T-helper 22 cell (primary cell): ENCODE results near the gene ZNF77.
"Not testable (repeated sequence)": the region's sequence is repeated elsewhere in the genome, so short reads cannot be mapped to it uniquely, and the experiment has no call there.

ENCODE experiments used
- DNase-seq: peaks from one replicate; pipeline ENCODE4 v3.0.0-alpha.2; 2020; ENCODE audit warnings: low read depth

ZNF77 gene

DNA sequence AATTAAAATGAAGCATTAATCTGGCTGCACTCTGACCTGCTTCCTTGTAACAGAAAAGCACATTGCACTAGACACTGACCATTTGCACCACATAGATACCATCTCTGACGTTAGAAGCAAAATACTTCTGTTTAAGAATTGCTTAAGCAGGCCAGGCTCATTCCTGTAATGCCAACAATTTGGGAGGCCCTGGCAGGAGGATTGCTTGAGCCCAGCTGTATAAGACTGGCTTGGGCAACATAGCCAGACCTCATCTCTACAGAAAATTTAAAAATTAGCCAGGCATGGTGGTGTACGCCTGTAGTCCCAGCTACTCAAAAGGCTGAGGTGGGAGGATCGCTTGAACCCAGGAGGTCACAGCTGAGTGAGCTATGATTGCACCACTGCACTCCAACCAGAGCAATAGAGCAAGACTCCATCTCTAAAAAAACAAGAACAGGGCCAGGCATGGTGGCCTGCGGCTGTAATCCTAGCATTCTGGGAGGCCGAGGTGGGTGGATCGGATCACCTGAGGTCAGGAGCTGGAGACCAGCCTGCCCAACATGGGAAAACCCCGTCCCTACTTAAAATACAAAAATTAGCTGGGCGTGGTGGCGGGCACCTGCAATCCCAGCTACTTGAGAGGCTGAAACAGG, 25.5 kb upstream of the ZNF77 start:
- DNase-seq = no peak

DNA sequence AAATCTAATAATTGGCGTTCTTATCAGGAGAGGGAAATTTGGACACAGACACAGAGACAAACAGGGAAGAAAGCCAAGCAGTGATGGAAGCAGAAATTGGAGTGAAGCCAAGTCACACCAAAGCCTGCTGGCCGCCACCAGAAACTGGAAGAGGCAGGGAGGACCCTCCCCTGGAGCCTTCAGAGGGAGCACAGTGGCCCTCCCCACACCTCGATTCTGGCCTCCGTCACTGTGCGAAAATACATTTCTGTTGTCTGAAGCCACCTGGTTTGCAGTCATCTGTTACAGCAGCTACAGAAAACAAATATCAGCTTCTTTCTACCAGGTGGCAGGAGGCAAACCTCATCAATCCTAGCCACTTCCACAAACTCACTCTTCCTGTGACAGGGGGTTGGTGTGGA, 24.3 kb upstream of the ZNF77 start:
- DNase-seq = no peak

GRCh38 chr19:2967972-2968371, 23.2 kb upstream of the ZNF77 start:
- no peak for DNase-seq

DNA sequence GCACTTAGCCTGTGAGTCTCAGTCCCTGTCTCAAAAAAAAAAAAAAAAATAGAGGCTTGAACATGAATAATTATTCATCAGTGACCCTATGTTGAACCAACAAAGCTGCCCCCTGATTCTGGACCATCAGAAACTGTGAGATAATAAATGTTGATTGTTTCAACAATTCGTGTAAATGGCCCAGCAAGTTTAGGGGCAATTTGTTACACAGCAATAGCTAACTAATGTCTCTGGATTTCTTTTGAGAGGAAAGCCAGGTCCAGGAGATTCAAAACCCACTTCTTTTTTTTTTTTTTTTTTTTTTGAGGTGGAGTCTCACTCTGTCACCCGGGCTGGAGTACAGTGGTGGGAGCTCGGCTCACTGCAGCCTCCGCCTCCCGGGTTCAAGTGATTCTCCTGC, 20.1 kb upstream of the ZNF77 start:
- DNase-seq = no peak

DNA sequence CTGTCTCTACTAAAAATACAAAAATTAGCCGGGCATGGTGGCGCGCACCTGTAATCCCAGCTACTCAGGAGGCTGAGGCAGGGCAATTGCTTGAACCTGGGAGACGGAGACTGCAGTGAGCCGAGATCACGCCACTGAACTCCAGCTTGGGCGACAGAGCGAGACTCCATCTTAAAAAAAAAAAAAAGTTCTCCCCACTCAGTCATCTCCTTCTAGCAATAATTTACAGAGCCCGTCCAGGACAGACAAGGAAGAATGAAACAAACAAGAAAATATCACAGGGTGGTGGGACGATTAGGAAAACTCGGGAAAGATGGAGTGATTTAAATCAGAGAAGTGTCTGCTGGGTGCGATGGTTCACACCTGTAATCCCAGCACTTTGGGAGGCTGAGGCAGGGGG, 18.9 kb upstream of the ZNF77 start:
- not testable (repeated sequence) for DNase-seq

GRCh38 chr19:2963122-2963521, 18.4 kb upstream of the ZNF77 start:
- no peak for DNase-seq

GRCh38 chr19:2962018-2962670, 17.4 kb upstream of the ZNF77 start:
- DNase-seq = no peak

DNA sequence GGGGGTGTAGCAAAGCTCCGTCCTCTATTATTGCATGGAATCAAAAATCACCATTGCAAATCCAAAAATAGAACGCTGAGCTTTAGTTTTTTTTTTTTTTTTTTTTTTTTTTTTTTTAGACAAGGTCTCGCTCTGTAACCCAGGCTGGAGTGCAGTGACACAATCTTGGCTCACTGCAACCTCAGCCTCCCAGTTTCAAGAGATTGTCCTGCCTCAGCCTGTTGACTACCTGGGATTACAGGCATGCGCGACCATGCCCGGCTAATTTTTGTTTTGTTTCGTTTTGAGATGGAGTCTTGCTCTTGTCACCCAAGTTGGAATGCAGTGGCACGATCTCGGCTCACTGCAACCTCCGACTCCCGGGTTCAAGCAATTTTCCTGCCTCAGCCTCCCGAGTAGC, 15.3 kb upstream of the ZNF77 start:
- DNase-seq = no peak

DNA sequence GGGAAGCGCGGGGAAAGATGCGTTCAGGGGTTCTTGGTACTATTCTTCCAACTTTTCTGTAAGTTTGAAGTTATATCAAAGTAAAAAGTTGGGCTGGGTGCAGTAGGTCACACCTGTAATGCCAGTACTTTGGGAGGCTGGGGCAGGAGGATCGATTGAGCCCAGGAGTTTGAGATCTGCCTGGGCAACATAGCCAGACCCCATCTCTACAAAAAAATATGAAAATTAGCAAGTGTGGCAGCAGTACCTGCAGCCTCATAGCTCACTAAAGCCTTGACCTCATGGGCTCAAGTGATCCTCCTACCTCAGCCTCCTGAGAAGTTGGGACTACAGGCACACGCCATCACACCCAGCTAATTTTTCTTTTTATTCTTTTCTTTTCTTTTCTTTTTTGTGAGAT, 12.4 kb upstream of the ZNF77 start:
- DNase-seq = no peak

DNA sequence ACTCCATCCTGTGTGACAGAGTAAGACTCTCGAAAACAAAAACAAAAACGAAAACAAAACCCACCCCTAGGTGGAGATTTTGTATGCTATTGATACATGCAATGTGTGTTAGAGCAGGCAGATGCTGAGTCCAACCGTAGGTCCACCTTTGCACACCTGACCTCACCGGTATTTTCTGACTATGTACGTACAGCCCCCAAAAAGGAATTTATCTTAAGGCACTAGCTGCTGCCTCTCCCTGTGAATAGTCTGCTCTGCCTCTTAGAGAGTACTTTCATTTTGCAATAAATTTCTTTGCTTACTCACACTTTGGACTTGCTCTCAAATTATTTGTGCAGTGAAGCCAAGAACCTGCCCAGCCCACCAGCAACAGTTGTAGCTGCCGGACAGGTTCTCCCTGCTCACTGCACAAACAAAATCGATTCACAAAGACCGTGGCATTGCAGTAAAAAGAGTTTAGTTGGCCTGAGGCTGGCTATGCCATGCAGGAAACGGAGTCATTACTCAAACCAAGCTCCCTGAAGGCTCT, 8.2 kb upstream of the ZNF77 start:
- no peak for DNase-seq

DNA sequence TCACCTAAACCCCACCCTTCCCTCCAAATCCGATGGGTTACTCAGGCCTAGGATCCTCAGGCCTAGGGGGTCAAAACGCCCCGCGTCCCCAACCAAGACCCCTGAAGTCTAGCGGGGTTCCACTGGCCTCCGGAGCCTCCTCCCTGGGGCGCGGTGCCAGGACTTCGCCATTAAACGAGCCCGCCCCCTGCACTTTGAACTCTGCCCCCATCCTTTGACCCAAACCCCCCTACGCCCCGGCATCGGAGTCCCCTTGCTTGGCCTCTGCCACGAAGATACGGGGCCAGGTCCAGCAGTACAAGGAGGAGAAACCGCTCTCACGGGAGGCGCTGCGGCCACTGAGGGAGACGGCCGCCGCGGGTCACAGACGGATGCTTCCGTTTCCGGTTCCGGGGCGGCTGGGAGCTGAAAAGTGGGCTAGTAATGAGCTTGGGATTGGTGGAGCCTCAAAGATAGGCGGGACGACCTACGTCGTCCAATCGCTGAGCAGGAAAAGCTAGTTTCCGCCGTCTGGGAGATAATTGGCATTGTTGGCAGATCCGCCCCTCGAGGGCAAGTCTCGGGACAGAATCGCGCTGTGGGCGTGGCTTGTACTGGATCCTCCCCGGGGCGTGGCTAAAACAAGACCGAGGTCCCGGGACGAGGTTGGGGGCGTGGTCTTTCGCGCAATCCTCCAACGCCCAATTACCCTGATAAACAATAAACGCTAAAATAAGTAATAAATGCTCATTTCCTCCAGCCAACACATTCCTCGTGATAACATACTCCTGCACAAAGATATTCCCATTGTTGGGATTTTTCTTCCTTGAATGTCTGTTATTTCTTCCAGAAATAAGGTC, 5.7 kb upstream of the ZNF77 start:
- peak; percentile 99 for DNase-seq

GRCh38 chr19:2949939-2950285, 5.1 kb upstream of the ZNF77 start:
- DNase-seq = no peak

DNA sequence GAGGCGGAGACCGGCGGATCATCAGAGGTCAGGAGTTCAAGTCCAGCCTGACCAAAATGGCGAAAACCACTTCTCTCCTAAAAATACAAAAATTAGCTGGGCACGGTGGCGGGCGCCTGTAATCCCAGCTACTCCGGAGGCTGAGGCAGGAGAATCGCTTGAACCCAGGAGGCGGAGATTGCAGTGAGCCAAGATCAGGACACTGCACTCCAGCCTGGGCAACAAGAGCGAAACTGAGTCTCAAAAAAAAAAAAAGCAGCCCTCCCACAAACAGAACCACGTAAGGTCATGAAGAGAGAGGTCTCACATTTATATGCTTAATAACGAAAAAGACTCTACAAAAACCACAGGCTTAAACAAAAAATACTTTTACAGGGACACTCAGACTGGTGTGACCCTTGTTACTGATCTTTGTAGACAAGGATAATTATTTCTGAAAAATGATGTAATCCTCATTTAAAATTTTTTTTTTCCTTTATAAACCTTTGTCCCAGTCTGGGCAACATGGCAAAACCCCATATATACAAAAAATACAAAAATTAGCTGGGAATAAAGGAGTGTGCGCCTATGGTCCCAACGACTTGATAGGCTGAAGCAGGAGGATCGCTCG, 909 bp upstream of the ZNF77 start:
- no peak for DNase-seq

DNA sequence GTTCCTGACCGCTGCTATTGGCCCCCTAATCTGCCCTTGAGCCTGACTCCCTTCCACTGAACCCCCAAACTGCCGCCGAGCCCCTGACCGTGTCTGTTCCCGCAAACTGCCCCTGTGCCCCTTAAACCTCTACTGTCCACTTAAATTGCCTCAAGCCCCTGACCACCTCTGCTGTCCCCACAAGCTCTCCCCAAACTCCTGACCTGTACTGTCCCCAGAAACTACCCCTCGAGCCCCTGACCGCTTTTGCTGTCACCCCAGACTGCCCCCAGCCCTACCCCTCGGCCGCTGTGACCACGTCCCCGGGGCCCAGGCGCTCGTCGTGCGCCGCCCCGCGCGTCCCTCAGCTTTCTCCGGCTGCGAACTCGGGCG, 382 bp downstream of the ZNF77 start:
- DNase-seq = no peak

DNA sequence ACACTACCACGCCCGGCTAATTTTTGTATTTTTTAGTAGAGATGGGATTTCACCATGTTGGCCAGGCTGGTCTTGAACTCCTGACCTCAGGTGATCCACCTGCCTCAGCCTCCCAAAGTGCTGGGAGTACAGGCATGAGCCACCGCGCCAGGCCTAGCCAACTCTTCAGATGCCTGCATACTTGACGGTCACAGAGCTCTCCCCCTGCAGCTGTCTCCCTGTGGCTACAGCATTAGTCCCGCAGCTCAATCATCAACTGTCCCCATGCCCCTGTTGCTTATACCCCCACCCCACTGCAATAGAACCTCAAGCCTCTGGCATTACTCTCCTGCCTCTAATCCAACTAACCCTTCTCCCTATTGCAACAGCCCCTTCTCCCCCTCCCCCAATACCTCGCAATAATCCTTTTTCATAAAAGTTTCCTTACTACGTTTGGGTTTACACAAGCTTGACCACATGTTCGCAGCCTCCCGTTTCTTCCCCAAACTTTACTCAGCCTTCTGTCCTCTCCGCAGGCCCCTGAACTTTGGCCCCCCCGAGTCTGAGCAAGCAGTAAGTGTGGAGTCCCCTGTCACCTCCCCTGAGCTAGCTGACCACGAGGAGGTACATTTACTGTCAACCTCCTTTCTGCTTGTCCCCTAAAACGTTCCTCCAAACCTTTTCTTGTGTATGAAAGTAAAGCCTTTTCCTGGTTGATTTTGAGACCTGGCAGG, 1.7 kb downstream of the ZNF77 start:
- no peak for DNase-seq

DNA sequence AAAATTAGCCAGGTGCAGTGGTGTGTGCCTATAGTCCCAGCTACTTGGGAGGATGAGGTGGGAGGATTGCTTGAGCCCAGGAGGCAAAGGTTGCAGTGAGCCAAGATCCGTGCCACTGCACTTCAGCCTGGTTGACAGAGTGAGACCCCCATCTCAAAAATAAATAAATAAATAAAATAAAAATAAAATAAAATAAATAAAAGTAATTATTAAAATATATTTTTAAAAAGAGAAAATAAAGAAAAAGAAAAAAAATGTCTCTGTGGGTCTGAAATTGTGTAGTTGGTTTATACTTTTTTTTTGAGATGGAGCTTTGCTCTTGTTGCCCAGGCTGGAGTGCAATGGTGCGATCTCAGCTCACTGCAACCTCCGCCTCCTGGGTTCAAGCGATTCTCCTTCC, 8.9 kb downstream of the ZNF77 start:
- not testable (repeated sequence) for DNase-seq

DNA sequence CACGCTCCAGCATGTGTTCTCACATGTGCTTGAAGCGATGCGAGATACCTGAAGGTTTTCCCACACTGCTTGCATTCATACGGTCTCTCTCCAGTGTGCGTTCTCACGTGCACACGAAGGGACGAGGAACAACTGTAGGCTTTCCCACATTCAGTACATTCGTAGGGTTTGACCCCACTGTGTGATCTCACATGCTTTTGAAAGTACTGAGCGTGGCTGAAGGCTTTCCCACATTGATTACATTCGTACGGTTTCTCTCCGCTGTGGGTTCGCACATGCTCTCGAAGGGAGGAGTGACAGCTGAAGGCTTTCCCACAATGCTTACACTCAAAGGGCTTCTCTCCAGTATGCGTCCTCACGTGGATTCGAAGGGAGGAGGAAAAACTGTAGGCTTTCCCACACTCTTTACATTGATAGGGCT, 11.3 kb downstream of the ZNF77 start:
- no peak for DNase-seq

DNA sequence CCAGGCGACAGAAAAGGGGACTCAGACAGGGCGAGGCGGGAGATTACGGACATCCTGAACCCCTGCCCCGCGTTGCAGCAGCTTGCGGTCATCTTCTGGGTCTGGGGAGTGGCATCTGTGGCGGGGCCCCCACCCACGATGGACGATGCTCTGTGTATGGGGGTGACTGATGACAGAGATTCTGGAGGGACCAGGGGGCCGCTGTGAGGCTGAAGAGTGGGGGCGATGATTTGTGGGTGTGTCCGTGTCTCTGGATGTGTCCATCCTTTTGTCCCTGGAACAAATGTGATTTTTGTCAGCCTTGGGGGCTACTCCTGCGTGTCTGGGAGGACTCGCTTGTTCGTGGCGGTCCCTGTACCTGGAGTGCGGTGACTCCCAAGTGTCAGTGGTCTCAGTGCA, 17.7 kb downstream of the ZNF77 start:
- no peak for DNase-seq

GRCh38 chr19:2926341-2927031, 18.3 kb downstream of the ZNF77 start:
- no peak for DNase-seq

- no peak for DNase-seq
Observed at GRCh38 chr19:2923510-2923909, 21.3 kb downstream of the ZNF77 start.

GRCh38 chr19:2922987-2923386, 21.8 kb downstream of the ZNF77 start:
- DNase-seq = no peak
